ENCODE results near the gene SHC1. TPM values are rescaled to one million over a fixed set of nuclear protein-coding genes. Genes with fewer than 3 reads are reported as not detected.

The SHC1 gene
- polyA plus RNA-seq, 1 of the 3 experiments (the other 2 are of a cell fraction) = 338 TPM

Small RNAs within 50 kb of the gene (small RNA-seq; reads per million reads assigned to genes)
- gene MIR4258 (0 to 1.1 (median 0) reads per million in 7 experiments), gene RF00017 (0 reads per million in 7 experiments)

Other genes starting within 250 kb of the SHC1 start
- 0.10 and 0.16 TPM in 2 replicates for gene KCNN3, start 100.5 kb downstream of the SHC1 start, polyA plus RNA-seq (2012; rRNA removed)
- gene PMVK, start 34.0 kb downstream of the SHC1 start, polyA plus RNA-seq (2012; rRNA removed) = 50.7 and 59.6 TPM in 2 replicates
- gene PBXIP1, start 14.6 kb downstream of the SHC1 start, polyA plus RNA-seq (2012; rRNA removed) = 55.9 and 64.3 TPM in 2 replicates
- 23.3 and 28.2 TPM in 2 replicates for gene PYGO2, start 9.0 kb downstream of the SHC1 start, polyA plus RNA-seq (2012; rRNA removed)
- gene CKS1B, start 3.9 kb upstream of the SHC1 start, polyA plus RNA-seq (2012; rRNA removed) = 256 and 308 TPM in 2 replicates
- 50.8 and 56.2 TPM in 2 replicates for gene FLAD1, start 12.6 kb upstream of the SHC1 start, polyA plus RNA-seq (2012; rRNA removed)
- 0.26 TPM in 1 of 2 replicates, not detected in the other for gene LENEP, start 22.8 kb upstream of the SHC1 start, polyA plus RNA-seq (2012; rRNA removed)
- gene ZBTB7B, start 32.1 kb upstream of the SHC1 start, polyA plus RNA-seq (2012; rRNA removed) = 15.7 and 22.1 TPM in 2 replicates
- 0.76 and 1.1 TPM in 2 replicates for gene DCST2, start 63.0 kb upstream of the SHC1 start, polyA plus RNA-seq (2012; rRNA removed)
- not detected in 2 replicates for gene DCST1, start 63.1 kb upstream of the SHC1 start, polyA plus RNA-seq (2012; rRNA removed)
- 60.1 and 64.1 TPM in 2 replicates for gene ADAM15, start 80.6 kb upstream of the SHC1 start, polyA plus RNA-seq (2012; rRNA removed)
- gene EFNA4, start 93.0 kb upstream of the SHC1 start, polyA plus RNA-seq (2012; rRNA removed) = 15.9 and 17.7 TPM in 2 replicates
- 5.5 and 6.0 TPM in 2 replicates for gene EFNA3, start 108.1 kb upstream of the SHC1 start, polyA plus RNA-seq (2012; rRNA removed)
- 14.4 and 15.3 TPM in 2 replicates for gene EFNA1, start 157.1 kb upstream of the SHC1 start, polyA plus RNA-seq (2012; rRNA removed)
- gene SLC50A1, start 165.1 kb upstream of the SHC1 start, polyA plus RNA-seq (2012; rRNA removed) = 58.4 and 71.1 TPM in 2 replicates
- 307 and 317 TPM in 2 replicates for gene DPM3, start 169.8 kb upstream of the SHC1 start, polyA plus RNA-seq (2012; rRNA removed)
- 203 and 238 TPM in 2 replicates for gene KRTCAP2, start 202.6 kb upstream of the SHC1 start, polyA plus RNA-seq (2012; rRNA removed)
- gene TRIM46, start 203.1 kb upstream of the SHC1 start, polyA plus RNA-seq (2012; rRNA removed) = 12.3 and 12.7 TPM in 2 replicates
- 124 and 162 TPM in 2 replicates for gene THBS3, start 237.2 kb upstream of the SHC1 start, polyA plus RNA-seq (2012; rRNA removed)
- 79.1 TPM in 2 replicates for gene MTX1, start 237.9 kb upstream of the SHC1 start, polyA plus RNA-seq (2012; rRNA removed)

All from SK-N-SH (cell line).